ENCODE results near the gene LDLRAP1.

The LDLRAP1 gene

DNA sequence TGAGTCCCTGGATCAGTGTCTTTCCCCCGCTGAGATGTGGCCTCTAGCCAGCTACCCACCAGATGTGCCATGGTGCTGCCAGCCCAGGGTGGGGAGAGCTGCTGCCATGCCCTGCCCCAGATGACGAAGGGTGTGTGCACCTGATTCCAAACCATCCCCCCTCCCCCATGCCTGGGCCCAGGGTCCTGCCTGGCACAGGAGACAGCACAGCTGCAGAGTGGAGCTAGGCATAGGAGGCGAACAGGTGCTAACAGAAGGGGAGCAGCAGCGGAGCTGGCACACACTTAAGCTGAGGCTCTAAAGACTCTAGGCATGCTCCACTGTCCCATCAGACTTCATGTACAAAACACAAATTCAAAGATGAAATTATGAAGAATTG lies 9.0 kb upstream of the LDLRAP1 start:
- H3K4me1 ChIP-seq (ENCODE audit: control insufficient read depth, low read length) = no peaks in the 10 kb centered on the region
- H4K20me1 ChIP-seq (ENCODE audit: control insufficient read depth, insufficient read depth, low read depth, low read length) = no peaks in the 10 kb centered on the region
- H3K9me3 ChIP-seq (ENCODE audit: control insufficient read depth, insufficient read depth, low read length) = no peaks in the 10 kb centered on the region
- no peaks in the 10 kb centered on the region for H3K36me3 ChIP-seq (ENCODE audit: control insufficient read depth, low read length)
- no peak overlapping the region for H3K27ac ChIP-seq (ENCODE audit: low read depth, low read length)
- peaks cover 24% of the 10 kb centered on the region for H3K27me3 ChIP-seq (ENCODE audit: control insufficient read depth, low read length)
- H3K4me2 ChIP-seq (ENCODE audit: low read length) = no peak overlapping the region
- H3K79me2 ChIP-seq (ENCODE audit: control insufficient read depth, low read length) = no peaks in the 10 kb centered on the region
- H3K9me2 ChIP-seq (replicated peaks; ENCODE audit: control insufficient read depth, low read length) = no peaks in the 10 kb centered on the region
- TF ChIP-seq EZH2phosphoT487 (IDR thresholded peaks at IDR 0.05; ENCODE audit: borderline replicate concordance, low read length) (no peak), CTCF (IDR thresholded peaks at IDR 0.05; ENCODE audit: low read depth, low read length, poor library complexity, severe bottlenecking) (no peak)
- no peak overlapping the region for H3K4me3 ChIP-seq (ENCODE audit: low read length)
- no peaks in the 10 kb centered on the region for H3F3A ChIP-seq (ENCODE audit: control insufficient read depth, insufficient read depth)

GRCh38 chr1:25536124-25536523 lies 7.3 kb upstream of the LDLRAP1 start:
- no peaks in the 10 kb centered on the region for H3K9me2 ChIP-seq (replicated peaks; ENCODE audit: control insufficient read depth, low read length)
- TF ChIP-seq CTCF (IDR thresholded peaks at IDR 0.05; ENCODE audit: low read depth, low read length, poor library complexity, severe bottlenecking) (no peak), EZH2phosphoT487 (IDR thresholded peaks at IDR 0.05; ENCODE audit: borderline replicate concordance, low read length) (no peak)
- no peaks in the 10 kb centered on the region for H3K9me3 ChIP-seq (ENCODE audit: control insufficient read depth, insufficient read depth, low read length)
- H3K27ac ChIP-seq (ENCODE audit: low read depth, low read length) = no peak overlapping the region
- H3K79me2 ChIP-seq (ENCODE audit: control insufficient read depth, low read length) = no peaks in the 10 kb centered on the region
- no peaks in the 10 kb centered on the region for H4K20me1 ChIP-seq (ENCODE audit: control insufficient read depth, insufficient read depth, low read depth, low read length)
- no peaks in the 10 kb centered on the region for H3F3A ChIP-seq (ENCODE audit: control insufficient read depth, insufficient read depth)
- no peaks in the 10 kb centered on the region for H3K4me1 ChIP-seq (ENCODE audit: control insufficient read depth, low read length)
- no peak overlapping the region for H3K4me3 ChIP-seq (ENCODE audit: low read length)
- H3K36me3 ChIP-seq (ENCODE audit: control insufficient read depth, low read length) = no peaks in the 10 kb centered on the region
- H3K4me2 ChIP-seq (ENCODE audit: low read length) = no peak overlapping the region
- peaks cover 28% of the 10 kb centered on the region for H3K27me3 ChIP-seq (ENCODE audit: control insufficient read depth, low read length)

DNA sequence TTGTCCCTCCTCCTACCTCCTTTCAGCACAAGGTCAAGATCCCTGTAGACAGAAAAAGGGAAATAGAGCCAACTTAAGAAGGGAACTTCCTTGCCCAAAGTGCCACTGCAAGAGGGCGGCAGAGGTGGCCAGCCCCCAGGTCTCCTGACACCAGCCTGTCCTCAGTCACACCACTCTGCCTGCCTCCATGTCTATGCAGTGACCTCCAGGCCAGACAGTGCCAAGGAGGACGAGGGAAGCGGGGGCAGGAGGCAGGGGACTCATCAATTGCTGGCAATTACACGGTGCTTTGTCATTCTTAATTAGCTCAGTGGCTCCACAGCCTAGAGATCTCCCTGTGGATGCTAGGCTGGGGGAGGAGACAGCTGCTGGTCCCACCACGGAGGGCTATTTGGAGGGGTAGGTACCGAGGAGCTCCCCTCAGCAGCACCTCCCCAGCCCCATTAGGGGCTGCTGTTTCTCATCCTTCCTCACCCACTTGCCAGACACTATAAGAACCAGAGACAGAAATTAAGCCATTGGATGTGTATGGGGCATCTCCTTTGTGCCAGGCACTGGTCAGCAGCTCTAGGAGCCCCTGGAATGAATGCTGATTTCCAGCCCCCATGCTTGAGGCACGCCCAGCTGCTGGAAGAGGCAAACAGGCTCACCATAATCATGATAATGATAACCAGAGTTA lies 6.1 kb upstream of the LDLRAP1 start:
- no peaks in the 10 kb centered on the region for H3F3A ChIP-seq (ENCODE audit: control insufficient read depth, insufficient read depth)
- no peak overlapping the region for H3K27ac ChIP-seq (ENCODE audit: low read depth, low read length)
- no peak overlapping the region for H3K4me2 ChIP-seq (ENCODE audit: low read length)
- no peaks in the 10 kb centered on the region for H3K79me2 ChIP-seq (ENCODE audit: control insufficient read depth, low read length)
- H4K20me1 ChIP-seq (ENCODE audit: control insufficient read depth, insufficient read depth, low read depth, low read length) = no peaks in the 10 kb centered on the region
- TF ChIP-seq EZH2phosphoT487 (IDR thresholded peaks at IDR 0.05; ENCODE audit: borderline replicate concordance, low read length) (no peak), CTCF (IDR thresholded peaks at IDR 0.05; ENCODE audit: low read depth, low read length, poor library complexity, severe bottlenecking) (no peak)
- no peaks in the 10 kb centered on the region for H3K9me3 ChIP-seq (ENCODE audit: control insufficient read depth, insufficient read depth, low read length)
- H3K4me3 ChIP-seq (ENCODE audit: low read length) = no peak overlapping the region
- H3K27me3 ChIP-seq (ENCODE audit: control insufficient read depth, low read length) = peaks cover 38% of the 10 kb centered on the region
- no peaks in the 10 kb centered on the region for H3K9me2 ChIP-seq (replicated peaks; ENCODE audit: control insufficient read depth, low read length)
- no peaks in the 10 kb centered on the region for H3K36me3 ChIP-seq (ENCODE audit: control insufficient read depth, low read length)
- no peaks in the 10 kb centered on the region for H3K4me1 ChIP-seq (ENCODE audit: control insufficient read depth, low read length)

Data from DOHH2 (cell line).